ENCODE results near the gene SIN3A.
A peak's percentile ranks its signal among the peaks of the same experiment; 100 is the strongest.
"Not testable (repeated sequence)": the region's sequence is repeated elsewhere in the genome, so short reads cannot be mapped to it uniquely, and the experiment has no call there.

SIN3A gene

GRCh38 chr15:75356006-75356405 is 95.5 kb downstream of the SIN3A start:
- no peak for DNase-seq (ENCODE audit: low spot score)

GRCh38 chr15:75355369-75355768 is 96.1 kb downstream of the SIN3A start:
- DNase-seq (ENCODE audit: low spot score) = no peak

GRCh38 chr15:75354454-75354853 is 97.0 kb downstream of the SIN3A start:
- DNase-seq (ENCODE audit: low spot score) = no peak

GRCh38 chr15:75353604-75354003 is 97.9 kb downstream of the SIN3A start:
- no peak for DNase-seq (ENCODE audit: low spot score)

GRCh38 chr15:75352186-75353080 is 99.1 kb downstream of the SIN3A start:
- no peak for DNase-seq (ENCODE audit: low spot score)

GRCh38 chr15:75350601-75351361 is 100.7 kb downstream of the SIN3A start:
- DNase-seq (ENCODE audit: low spot score) = no peak

GRCh38 chr15:75349851-75350588 is 101.5 kb downstream of the SIN3A start:
- no peak for DNase-seq (ENCODE audit: low spot score)

- not testable (repeated sequence) for DNase-seq (ENCODE audit: low spot score)
These were observed 102.2 kb downstream of the SIN3A start for GRCh38 chr15:75349351-75349669.

- no peak for DNase-seq (ENCODE audit: low spot score)
These were observed 102.7 kb downstream of the SIN3A start for GRCh38 chr15:75348562-75349350.

GRCh38 chr15:75348034-75348561 is 103.4 kb downstream of the SIN3A start:
- DNase-seq (ENCODE audit: low spot score) = no peak

- DNase-seq (ENCODE audit: low spot score) = peak; percentile 62
These were observed 104.1 kb downstream of the SIN3A start for GRCh38 chr15:75347222-75348033.

- no peak for DNase-seq (ENCODE audit: low spot score)
These were observed 104.7 kb downstream of the SIN3A start, which contains the start of gene NEIL1 for GRCh38 chr15:75346796-75347221. Gene NEIL1 (plus strand): TSS chr15:75347039. CDS start chr15:75348906, 1,867 bp downstream.

GRCh38 chr15:75343953-75344352 is 107.5 kb downstream of the SIN3A start:
- DNase-seq (ENCODE audit: low spot score) = not testable (repeated sequence)

GRCh38 chr15:75342221-75342620 is 109.3 kb downstream of the SIN3A start:
- no peak for DNase-seq (ENCODE audit: low spot score)

- DNase-seq (ENCODE audit: low spot score) = no peak
These were observed 111.8 kb downstream of the SIN3A start for GRCh38 chr15:75339531-75340240.

GRCh38 chr15:75338661-75339240 is 112.7 kb downstream of the SIN3A start:
- no peak for DNase-seq (ENCODE audit: low spot score)

GRCh38 chr15:75335705-75336355 is 115.7 kb downstream of the SIN3A start, which contains the start of gene COMMD4:
Gene COMMD4 (plus strand): TSS chr15:75336063. CDS start chr15:75336090, 27 bp downstream.
- peak; percentile 96 for DNase-seq (ENCODE audit: low spot score)

GRCh38 chr15:75335313-75335704 is 116.2 kb downstream of the SIN3A start:
- DNase-seq (ENCODE audit: low spot score) = no peak

All from putamen (tissue), 1 donor.